Amniotic epithelial cell (primary cell): ENCODE data around the gene TMEM87A.
"Not testable (repeated sequence)": the region's sequence is repeated elsewhere in the genome, so short reads cannot be mapped to it uniquely, and the experiment has no call there.

Experiments used
- DNase-seq: peaks from one replicate; pipeline ENCODE4 v3.0.0-alpha.2; 2010; ENCODE audit warnings: low read depth

The TMEM87A gene

GRCh38 chr15:42270996-42271395, 2.2 kb downstream of the TMEM87A start:
- DNase-seq: no peak

DNA sequence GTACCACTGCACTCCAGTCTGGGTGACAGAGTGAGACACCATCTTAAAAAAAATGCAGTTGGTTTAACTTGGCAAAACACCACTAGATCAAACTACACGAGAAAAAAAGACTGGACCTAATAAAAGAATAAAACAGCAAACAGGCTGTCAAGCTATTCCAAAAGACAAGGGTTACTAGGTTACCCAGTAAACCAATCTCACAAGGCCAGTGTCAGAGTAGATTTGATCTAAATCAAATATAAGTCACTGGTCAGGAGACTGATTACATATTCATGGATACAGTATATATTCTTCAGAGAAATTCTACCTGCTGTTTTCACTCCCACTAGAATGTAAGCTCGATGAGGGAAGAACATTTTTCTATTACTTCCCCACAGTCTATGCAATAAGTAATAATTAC, 2.7 kb downstream of the TMEM87A start:
- no peak for DNase-seq

GRCh38 chr15:42267286-42267685, 5.9 kb downstream of the TMEM87A start:
- DNase-seq: peak; percentile 68

GRCh38 chr15:42264795-42265194, 8.4 kb downstream of the TMEM87A start:
- no peak for DNase-seq

DNA sequence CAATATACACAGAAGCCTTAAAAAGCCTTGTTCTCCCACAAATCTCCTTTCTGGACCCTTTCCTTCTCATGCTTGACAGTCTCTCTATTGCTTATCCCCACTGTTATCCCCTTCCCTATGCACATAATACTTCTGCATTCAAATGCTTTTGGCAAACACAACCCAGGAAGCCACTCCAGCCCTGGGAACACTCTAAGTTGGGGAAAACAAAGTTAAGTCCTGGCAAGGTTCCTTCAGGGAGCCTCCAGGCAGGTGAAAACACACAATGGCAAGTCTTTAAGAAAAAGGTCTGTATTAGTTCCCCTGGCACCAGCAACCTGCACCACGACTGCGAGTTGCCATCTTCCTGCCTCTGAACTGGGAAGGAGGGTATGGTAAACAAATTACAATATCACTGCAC, 19.9 kb downstream of the TMEM87A start:
- no peak for DNase-seq

DNA sequence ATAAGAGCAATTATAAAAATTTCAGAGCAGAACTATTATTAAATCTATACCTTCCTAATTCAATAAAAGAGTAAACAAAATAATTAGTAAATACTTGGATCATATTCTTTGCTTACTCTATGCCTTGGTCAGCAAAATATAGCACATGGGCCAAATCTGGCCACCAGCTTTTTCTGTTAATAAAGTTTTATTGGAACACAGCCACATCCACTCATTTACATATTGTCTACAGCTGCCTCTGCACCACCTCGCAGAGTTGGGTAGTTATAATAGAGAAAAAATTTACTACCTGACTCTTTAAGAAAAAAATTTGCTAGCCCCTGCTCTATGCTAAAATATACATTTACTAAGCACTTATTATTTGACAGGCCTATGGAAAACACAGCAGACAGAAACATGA, 32.4 kb downstream of the TMEM87A start:
- no peak for DNase-seq

DNA sequence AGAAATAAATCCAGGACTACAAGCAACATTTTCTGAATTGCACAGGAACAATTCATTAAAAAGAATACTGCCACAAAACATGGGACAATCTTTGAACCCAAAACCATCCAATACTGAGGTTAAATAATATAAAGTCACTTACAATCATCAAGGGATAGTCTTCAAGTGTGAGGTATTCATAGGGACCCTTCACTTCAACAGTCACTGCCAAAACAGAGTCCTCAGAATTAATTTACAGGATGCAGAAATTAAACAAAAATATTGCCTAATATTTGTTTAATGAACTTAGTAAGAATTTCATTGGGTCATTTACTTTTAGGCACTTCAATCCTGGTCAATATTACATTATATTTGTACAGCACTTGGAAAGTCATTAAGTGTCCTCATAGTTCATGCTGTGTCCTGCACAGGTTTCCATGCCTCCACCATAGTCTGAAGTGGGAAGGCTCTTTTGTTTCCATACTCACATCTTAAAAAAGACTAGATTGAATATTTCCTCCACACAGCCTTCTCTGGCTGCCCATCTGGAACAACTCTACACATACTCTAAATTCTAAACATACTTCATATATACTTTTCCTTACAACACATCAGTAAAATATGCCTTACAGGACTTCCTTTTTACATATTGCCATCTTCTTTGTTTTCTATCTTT, 33.6 kb downstream of the TMEM87A start:
- DNase-seq: no peak

GRCh38 chr15:42233107-42233506, 40.1 kb downstream of the TMEM87A start:
- no peak for DNase-seq

DNA sequence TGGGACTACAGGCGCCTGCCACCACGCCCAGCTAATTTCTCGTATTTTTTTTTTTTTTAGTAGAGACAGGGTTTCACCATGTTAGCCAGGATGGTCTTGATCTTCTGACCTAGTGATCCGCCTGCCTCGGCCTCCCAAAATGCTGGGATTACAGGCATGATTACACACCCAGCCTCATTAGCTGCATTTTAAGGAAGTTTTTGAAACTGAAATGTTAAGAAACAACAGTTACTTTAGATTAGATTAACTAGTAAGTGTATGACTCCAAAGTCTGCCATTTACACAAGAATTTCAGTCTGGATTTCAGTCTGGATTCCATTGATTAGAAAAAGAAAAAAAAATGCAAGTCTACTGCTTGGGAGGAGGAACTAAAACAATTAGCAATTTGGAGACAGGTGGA, 40.6 kb downstream of the TMEM87A start:
- no peak for DNase-seq

- no peak for DNase-seq
Observed at GRCh38 chr15:42231088-42231487, 42.1 kb downstream of the TMEM87A start.

- DNase-seq: not testable (repeated sequence)
Observed at GRCh38 chr15:42228981-42229380, 44.3 kb downstream of the TMEM87A start.

DNA sequence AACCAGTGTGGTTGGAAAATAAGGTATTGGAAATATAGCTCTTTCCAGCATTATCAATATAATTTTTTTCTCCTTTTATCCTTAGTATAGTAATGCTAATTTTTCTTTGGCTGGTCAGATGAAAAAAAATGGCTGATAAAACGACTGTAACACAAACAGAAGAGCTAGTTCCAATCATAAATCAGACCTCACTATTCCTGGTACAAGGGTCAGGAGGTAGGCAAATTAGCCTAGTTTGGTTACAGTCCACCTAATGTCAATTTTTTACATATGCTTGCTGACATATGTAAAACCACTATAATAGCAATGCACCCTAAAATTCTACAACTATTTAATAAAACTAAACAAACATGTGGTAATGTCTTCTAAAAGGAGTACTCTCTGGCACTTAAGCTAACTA, 45.2 kb downstream of the TMEM87A start:
- DNase-seq: no peak

DNA sequence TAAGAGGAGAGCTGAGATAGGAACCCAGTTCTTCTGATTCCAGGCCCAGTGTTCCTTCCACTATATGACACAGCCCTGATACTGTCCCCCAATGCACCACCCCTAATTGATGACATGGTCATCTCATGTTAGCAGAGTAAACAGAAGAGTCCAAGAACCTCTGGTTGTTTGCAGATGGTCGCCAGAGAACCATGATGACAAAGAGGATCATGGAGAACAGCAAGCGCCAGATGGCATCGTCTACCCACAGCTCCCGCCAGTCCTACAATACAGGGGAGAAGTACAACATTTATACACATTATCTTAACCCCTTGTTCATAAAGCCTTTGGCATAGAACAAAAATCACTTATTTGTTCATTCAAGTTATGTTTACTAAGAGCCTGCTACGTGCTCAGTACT, 46.6 kb downstream of the TMEM87A start:
- no peak for DNase-seq

- DNase-seq: no peak
Observed at GRCh38 chr15:42220216-42220615, 53.0 kb downstream of the TMEM87A start.

GRCh38 chr15:42218953-42219592, 54.2 kb downstream of the TMEM87A start:
- DNase-seq: no peak

GRCh38 chr15:42217568-42217967, 55.7 kb downstream of the TMEM87A start:
- DNase-seq: no peak

DNA sequence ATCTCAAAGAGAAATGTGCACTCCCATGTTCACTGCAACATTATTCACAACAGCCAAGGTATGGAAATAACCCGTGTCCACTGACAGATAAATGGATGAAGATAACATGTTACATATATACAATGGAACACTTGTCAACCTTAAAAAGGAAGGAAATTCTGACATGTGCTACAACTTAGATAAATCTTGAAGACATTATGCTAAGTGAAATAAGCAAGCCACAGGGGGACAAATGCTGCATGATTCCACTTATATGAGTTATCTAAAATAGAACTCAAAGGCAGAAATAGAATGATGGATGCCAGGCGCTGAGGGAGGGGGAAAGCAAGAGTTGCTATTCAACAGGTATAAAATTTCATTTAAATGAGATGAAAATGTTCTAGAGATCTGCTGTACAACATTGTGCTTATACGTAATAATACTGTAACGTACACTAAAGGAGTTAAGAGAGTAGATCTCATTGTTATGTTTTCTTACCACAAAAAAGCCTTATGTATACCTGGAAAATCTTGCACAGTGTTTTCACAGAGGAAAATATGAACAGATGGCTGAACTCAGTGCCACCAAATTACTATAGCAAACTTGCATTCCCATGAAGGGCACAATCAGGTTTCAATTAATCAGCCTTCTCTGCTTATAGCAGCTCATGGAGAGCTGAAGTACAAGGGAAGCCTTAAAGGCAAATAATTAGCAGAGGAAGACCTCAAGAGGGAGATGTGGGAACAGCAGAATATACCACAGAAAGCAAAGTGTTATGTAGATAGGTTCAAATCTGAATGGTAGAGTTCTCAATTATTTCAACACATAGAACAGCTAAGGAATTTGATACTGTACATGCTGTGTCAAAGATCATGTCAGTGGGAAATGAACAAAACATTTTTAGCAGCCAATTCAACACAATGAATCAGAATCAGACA, 57.1 kb downstream of the TMEM87A start:
- DNase-seq: peak; percentile 32

GRCh38 chr15:42214600-42214999, 58.6 kb downstream of the TMEM87A start:
- DNase-seq: no peak

DNA sequence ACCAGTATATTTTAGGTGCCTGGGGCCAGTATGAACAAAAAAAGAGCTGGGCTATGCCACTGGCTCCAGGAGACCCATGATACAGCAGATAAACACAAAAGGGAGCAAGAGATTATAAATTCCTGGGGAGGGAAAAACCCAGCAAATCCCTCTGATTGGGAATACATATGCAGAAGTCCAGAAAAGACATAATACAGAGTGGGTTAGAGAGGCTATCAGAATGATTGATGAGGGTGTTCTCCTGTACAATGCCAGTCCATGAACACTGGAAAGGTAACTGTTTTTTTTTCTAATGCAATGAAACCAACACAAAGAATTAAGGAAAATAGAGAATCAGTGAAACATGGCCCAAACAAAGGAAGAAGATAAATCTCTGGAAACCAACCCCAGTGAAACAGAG, 59.7 kb downstream of the TMEM87A start:
- DNase-seq: no peak

DNA sequence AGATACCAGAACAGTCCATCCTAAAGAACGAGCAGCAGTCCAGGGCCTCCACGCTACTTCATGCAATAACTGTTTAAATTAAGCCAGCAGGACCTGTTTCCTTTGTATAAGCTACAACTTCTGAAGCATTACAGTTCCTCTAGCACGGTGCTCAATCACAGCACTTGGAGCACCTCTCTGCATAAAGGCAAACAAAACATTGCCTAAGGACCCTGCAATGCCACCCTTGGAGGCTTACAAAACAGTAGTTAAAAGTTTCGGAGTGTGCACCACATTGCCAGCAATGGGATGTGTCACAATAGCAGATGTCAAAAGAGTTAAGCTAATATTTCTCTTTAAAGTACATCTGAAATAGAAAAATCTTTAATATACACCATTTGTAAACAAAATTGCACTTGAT, 62.5 kb downstream of the TMEM87A start:
- no peak for DNase-seq

DNA sequence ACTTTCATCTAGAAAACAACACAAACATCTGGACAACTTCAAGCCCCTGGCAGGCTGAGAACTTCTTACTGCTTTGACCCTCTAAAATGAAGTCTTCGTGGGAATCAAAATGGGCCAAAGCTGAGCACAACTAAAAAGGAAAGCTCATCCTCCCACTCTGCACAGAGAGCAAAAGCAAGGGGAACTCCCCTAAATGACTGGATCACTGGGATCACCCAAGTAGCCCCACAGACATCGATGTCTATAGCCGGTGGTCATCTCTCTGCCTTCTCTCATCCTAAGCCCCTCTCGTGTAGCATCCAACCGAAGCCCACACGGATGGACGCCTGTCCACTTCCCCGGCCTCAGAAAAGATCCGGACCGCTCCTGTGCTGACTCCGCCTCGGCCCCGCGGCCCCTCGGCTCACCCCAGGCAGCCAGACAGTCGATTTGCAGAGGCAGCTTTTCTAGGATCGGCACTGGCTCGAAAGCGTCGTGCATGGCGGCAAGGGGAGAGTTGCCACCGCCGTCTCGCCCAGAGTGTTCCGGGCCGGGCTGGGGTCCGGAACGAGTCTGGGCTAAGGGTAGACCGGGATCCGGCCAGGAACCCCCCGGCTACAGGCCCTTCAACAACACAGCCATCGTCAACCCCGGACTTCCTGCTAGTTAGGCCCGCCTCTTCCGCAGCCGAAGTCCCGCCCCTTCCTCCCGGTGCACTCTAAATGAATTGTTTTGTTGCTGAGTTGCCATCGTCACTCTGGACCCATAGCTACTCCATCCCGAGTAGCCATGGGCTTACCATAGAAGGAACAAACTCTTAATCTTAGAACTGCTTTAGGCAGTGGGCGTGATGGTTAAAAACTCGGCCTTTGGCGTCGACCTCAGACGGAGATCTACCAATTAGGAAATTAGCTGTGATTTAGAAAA, 65.3 kb downstream of the TMEM87A start, which contains the start of gene VPS39:
VPS39 (minus strand) TSS at position 631 of the 906 bp plus-strand sequence; CDS start at position 480, 151 bp downstream.
- DNase-seq: peak; percentile 84

DNA sequence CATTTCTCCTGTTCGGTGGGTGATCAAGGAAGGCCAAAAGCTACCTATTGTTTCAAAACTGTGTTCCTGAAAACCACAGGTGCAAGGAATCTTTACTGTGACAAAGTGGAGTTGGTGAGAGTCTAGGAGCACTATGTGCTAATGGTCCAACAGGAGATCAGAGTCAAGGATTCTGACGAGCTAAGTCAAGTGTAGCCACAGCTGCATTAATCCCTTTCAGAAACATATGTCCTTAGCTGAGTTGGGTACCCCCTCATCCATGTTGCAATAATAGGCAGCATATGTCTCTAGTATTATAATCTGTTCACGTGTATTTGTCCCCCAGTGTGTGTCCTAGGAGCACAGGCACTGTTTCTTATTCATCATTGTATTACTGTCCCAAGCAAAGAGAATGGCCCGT, 66.8 kb downstream of the TMEM87A start:
- no peak for DNase-seq
